HCT116 (cell line): ENCODE results near the gene RPS6KA2. TPM values are rescaled to one million over a fixed set of nuclear protein-coding genes. Genes with fewer than 3 reads are reported as not detected.

Experiments used
- ATAC-seq: fragments of 200-7000 bp; cut with Tn5 transposase; 2 replicates; pipeline ENCODE4 v1.9.1; 2020; ENCODE audit warnings: mild to moderate bottlenecking, moderate library complexity
- BruUV-seq: library from RNA; stranded (reverse); fragments of 400-500 nt; replicated peaks from 2 replicates; lab custom pipeline; 2021; lab: Mats Ljungman, UMichigan
- CTCF ChIA-PET: fragments of 300-600 bp; sonication (Branson Sonifier 250); formaldehyde crosslinking; loops from one replicate; lab custom pipeline; 2021; ENCODE audit warnings: antibody characterized with exemption; lab: Charles Lee
- POLR2A ChIA-PET: fragments of 300-600, 350-600 bp; sonication (Branson Sonifier 250); formaldehyde crosslinking; loops from one replicate; lab custom pipeline; 2021; ENCODE audit warnings: antibody characterized with exemption; lab: Charles Lee
- RAD21 ChIA-PET, 2 experiments: fragments of 300-600 bp; sonication (Branson Sonifier 250); formaldehyde crosslinking; loops; one replicate each; lab custom pipeline; 2023; ENCODE audit warnings: low total read pairs in 2 of 2; ENCODE audit not compliant: uncharacterized antibody in 2 of 2, unreplicated experiment in 2 of 2, low non-redundant PET in 1 of 2; lab: Charles Lee
- DNase-seq: peaks from one replicate; pipeline ENCODE4 v3.0.0-alpha.2; 2010; ENCODE audit warnings: low read depth, low spot score
- H2AFZ ChIP-seq: fragments of 200-600 bp; shearing (Covaris generic), sonication (generic); 2 replicates; pipeline ENCODE4 v1.6.1; 2017; ENCODE audit warnings: low read depth, mixed run types, mixed read lengths, antibody characterized with exemption, low read length; ENCODE audit not compliant: poor library complexity, severe bottlenecking
- H3K27ac ChIP-seq: 2 replicates; pipeline ENCODE4 v1.5.1; 2012; ENCODE audit warnings: low read depth, low read length
- H3K27me3 ChIP-seq: fragments of 200-600 bp; sonication (generic); 2 replicates; pipeline ENCODE4 v1.6.1; 2016; ENCODE audit warnings: mixed run types, low read length, mixed read lengths; ENCODE audit not compliant: insufficient read depth
- H3K36me3 ChIP-seq, 2 experiments: fragments of 200-500 bp in 1 of 2; fragments of 200-600 bp in 1 of 2; sonication (Bioruptor generic) in 1 of 2; sonication (generic) in 1 of 2; 2 replicates each; pipeline versions ENCODE4 v1.5.1 to v1.6.1; 2014 to 2016; ENCODE audit warnings: low read length in 2 of 2, inconsistent platforms in 1 of 2, mixed read lengths in 1 of 2, mixed run types in 1 of 2; ENCODE audit not compliant: insufficient read depth in 2 of 2, control insufficient read depth in 1 of 2
- H3K4me1 ChIP-seq, 2 experiments: fragments of 200-600 bp in 1 of 2; sonication (generic) in 1 of 2; 2 replicates each; pipeline versions ENCODE4 v1.5.1 to v1.6.1; 2012 to 2017; ENCODE audit warnings: low read length in 2 of 2, inconsistent platforms in 1 of 2, mild to moderate bottlenecking in 1 of 2, mixed read lengths in 1 of 2, mixed run types in 1 of 2, moderate library complexity in 1 of 2; ENCODE audit not compliant: insufficient read depth in 2 of 2, control insufficient read depth in 1 of 2
- H3K4me2 ChIP-seq: fragments of 200-600 bp; sonication (generic); 2 replicates; pipeline ENCODE4 v1.6.1; 2017; ENCODE audit warnings: mixed run types, low read length, mixed read lengths
- H3K4me3 ChIP-seq, 2 experiments: fragments of 200-600 bp in 1 of 2; sonication (generic) in 1 of 2; replicated peaks in 1 of 2; 2 replicates each; pipeline ENCODE4 v1.5.1; 2011 to 2016; ENCODE audit warnings: low read length in 2 of 2, control low read depth in 1 of 2, low read depth in 1 of 2, mild to moderate bottlenecking in 1 of 2, mixed read lengths in 1 of 2, mixed run types in 1 of 2
- H3K79me2 ChIP-seq: fragments of 200-600 bp; sonication (generic); 2 replicates; pipeline ENCODE4 v1.6.1; 2017; ENCODE audit warnings: mild to moderate bottlenecking, mixed run types, low read length, moderate library complexity, mixed read lengths; ENCODE audit not compliant: insufficient read depth
- H3K9ac ChIP-seq: fragments of 200-600 bp; sonication (generic); 2 replicates; pipeline ENCODE4 v1.6.1; 2016; ENCODE audit warnings: low read length, mixed read lengths
- H3K9me2 ChIP-seq: fragments of 200-600 bp; sonication (generic), shearing (Covaris generic); 2 replicates; pipeline ENCODE4 v1.6.1; 2017; ENCODE audit warnings: mixed run types, mild to moderate bottlenecking, moderate library complexity; ENCODE audit not compliant: insufficient read depth
- H3K9me3 ChIP-seq, 2 experiments: fragments of 200-500 bp in 1 of 2; fragments of 200-600 bp in 1 of 2; sonication (Bioruptor generic) in 1 of 2; sonication (generic) in 1 of 2; 2 replicates each; pipeline ENCODE4 v1.6.1; 2014 to 2017; ENCODE audit warnings: low read length in 2 of 2, mixed read lengths in 2 of 2, inconsistent platforms in 1 of 2, low read depth in 1 of 2, mild to moderate bottlenecking in 1 of 2, mixed run types in 1 of 2, moderate library complexity in 1 of 2; ENCODE audit not compliant: control insufficient read depth in 1 of 2, insufficient read depth in 1 of 2
- H4K20me1 ChIP-seq: fragments of 200-600 bp; sonication (generic), shearing (Covaris generic); 2 replicates; pipeline ENCODE4 v1.6.1; 2017; ENCODE audit warnings: mixed run types, mild to moderate bottlenecking, moderate library complexity; ENCODE audit not compliant: insufficient read depth
- EGR1 ChIP-seq: IDR thresholded peaks from 2 replicates; pipeline ENCODE4 v1.6.1; 2012; ENCODE audit warnings: low read depth
- ELF1 ChIP-seq: IDR thresholded peaks from 2 replicates; pipeline ENCODE4 v1.6.1; 2012; ENCODE audit warnings: low read depth, borderline replicate concordance
- EZH2phosphoT487 ChIP-seq: fragments of 200-600 bp; IDR thresholded peaks from 2 replicates; pipeline ENCODE4 v1.6.1; 2018; ENCODE audit warnings: antibody characterized with exemption, borderline replicate concordance
- JUND ChIP-seq: IDR thresholded peaks from 2 replicates; pipeline ENCODE4 v1.6.1; 2012
- POLR2A ChIP-seq: IDR thresholded peaks from 2 replicates; pipeline ENCODE4 v1.7.0; 2011; ENCODE audit warnings: borderline replicate concordance; ENCODE audit not compliant: insufficient read depth, insufficient read length; ENCODE audit errors: extremely low read depth
- POLR2AphosphoS5 ChIP-seq: IDR thresholded peaks from 2 replicates; pipeline ENCODE4 v1.6.1; 2011; ENCODE audit warnings: mild to moderate bottlenecking, low read depth, low read length, moderate library complexity
- SP1 ChIP-seq: IDR thresholded peaks from 2 replicates; pipeline ENCODE4 v1.6.1; 2012; ENCODE audit warnings: low read depth
- SRF ChIP-seq: IDR thresholded peaks from 2 replicates; pipeline ENCODE4 v1.6.1; 2012; ENCODE audit warnings: low read depth
- TCF7L2 ChIP-seq: IDR thresholded peaks from 2 replicates; pipeline ENCODE4 v1.7.0; 2011; ENCODE audit warnings: borderline replicate concordance, inconsistent platforms; ENCODE audit not compliant: insufficient read depth, insufficient read length; ENCODE audit errors: extremely low read depth
- YY1 ChIP-seq: IDR thresholded peaks from 2 replicates; pipeline ENCODE4 v1.6.1; 2011; ENCODE audit warnings: low read length, low read depth, moderate library complexity, mild to moderate bottlenecking; ENCODE audit not compliant: insufficient replicate concordance; ENCODE audit errors: extremely low read depth
- intact Hi-C: fragments of 100-400 bp; cut with micrococcal nuclease; formaldehyde crosslinking; loops from 2 replicates; pipeline ENCODE4 v1.10.0; 2022
- total RNA-seq: library from RNA; stranded (reverse); gene quantifications from one replicate; pipeline ENCODE4 v1.2.1, GENCODE V29; 2021; ENCODE audit not compliant: unreplicated experiment
- TF ChIP-seq, protein P1 (sequence below): IDR thresholded peaks from 2 replicates; pipeline ENCODE4 v1.6.1; 2012

The RPS6KA2 gene
- total RNA-seq, 1 experiment from 2014 or later = 8.5 TPM

- Histone ChIP-seq H3K9me3 (no peaks in the 10 kb centered on the region), H3K9me2 (no peaks in the 10 kb centered on the region), H3K79me2 (no peaks in the 10 kb centered on the region), H3K9ac (no peak within 1 kb of the TSS), H2AFZ (peak within 1 kb of the TSS; percentile 43), H3K4me2 (no peak within 1 kb of the TSS), H3K27ac (no peak within 1 kb of the TSS), H3K27me3 (no peaks in the 10 kb centered on the region), H3K36me3 (no peaks in the 10 kb centered on the region), H4K20me1 (no peaks in the 10 kb centered on the region), H3K4me1 (peaks cover 0 to 10% of the 10 kb centered on the region in 2 experiments; a peak in 2 of 4 replicates), H3K4me3 (no peak within 1 kb of the TSS)
- no TSS peak for BruUV-seq
- ATAC-seq (peak; percentile 100), DNase-seq (peak; percentile 51)
- TF ChIP-seq TCF7L2 (no peak), SP1 (peak; percentile 97), YY1 (peak; percentile 66)
- ChIA-PET RAD21 (no interaction called here), CTCF (no interaction called here), POLR2A (no interaction called here)
- intact Hi-C loops = no loop called here
Measured at GRCh38 chr6:166586424-166587156, 40.5 kb downstream of the RPS6KA2 start, which contains the start of gene RAMACL. Gene RAMACL, minus strand, starts transcription at chr6:166586678. Its CDS starts 201 bp downstream, at chr6:166586477.

DNA sequence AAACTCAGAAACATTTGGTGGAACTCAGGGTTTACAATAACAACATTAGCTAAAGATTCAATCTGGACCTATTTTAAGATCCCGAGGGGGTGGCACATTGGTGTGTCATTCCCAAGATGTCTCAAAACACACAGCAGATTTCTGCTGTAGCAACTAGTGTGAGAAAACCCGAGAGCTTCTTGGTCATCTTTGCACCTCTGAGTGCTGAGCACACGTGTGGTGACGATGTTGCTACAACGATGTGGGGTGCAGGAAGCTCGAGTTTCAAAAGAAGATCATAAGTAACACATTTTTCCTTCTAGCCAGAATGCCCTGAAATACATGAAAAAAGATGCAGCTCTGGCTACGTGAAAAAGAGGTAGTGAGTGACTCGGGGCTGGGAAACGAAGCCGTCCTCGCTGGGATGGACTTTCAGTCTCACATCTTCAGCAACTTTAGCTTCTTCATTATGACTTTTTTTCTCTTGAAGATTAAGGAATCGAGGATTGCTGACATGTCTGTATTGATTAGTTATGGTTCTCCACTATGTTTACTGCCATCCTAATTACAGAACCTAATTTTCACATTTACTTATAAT, 42.1 kb downstream of the RPS6KA2 start:
- no TSS peak for BruUV-seq
- RAD21 ChIA-PET = no interaction called here
- H3K4me3 ChIP-seq = no peak overlapping the region
- no peaks in the 10 kb centered on the region for H3K36me3 ChIP-seq
- intact Hi-C loops = no loop called here
- no peak overlapping the region for H3K27ac ChIP-seq
- DNase-seq = no peak
- TF ChIP-seq SRF (no peak), SP1 (no peak), EZH2phosphoT487 (no peak), JUND (no peak), POLR2A (no peak), POLR2AphosphoS5 (no peak), EGR1 (no peak), ELF1 (no peak)
- TF ChIP-seq, protein P1, sequence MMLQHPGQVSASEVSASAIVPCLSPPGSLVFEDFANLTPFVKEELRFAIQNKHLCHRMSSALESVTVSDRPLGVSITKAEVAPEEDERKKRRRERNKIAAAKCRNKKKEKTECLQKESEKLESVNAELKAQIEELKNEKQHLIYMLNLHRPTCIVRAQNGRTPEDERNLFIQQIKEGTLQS = no peak
- no peak overlapping the region for H3K4me2 ChIP-seq
- no peaks in the 10 kb centered on the region for H3K79me2 ChIP-seq
- POLR2A ChIA-PET = no interaction called here
- no peak overlapping the region for H3K9ac ChIP-seq
- H4K20me1 ChIP-seq = no peaks in the 10 kb centered on the region
- H3K27me3 ChIP-seq = no peaks in the 10 kb centered on the region
- no peaks in the 10 kb centered on the region for H3K9me2 ChIP-seq
- no peak for ATAC-seq
- no peaks in the 10 kb centered on the region for H3K9me3 ChIP-seq
- CTCF ChIA-PET = no interaction called here
- H3K4me1 ChIP-seq = peaks cover 0 to 10% of the 10 kb centered on the region in 2 experiments; a peak in 2 of 4 replicates
- H2AFZ ChIP-seq = no peak overlapping the region
